Mesenchymal stem cell (in vitro differentiated cells and primary cell): Measurements from ENCODE around the gene MRPS33.

Source experiments
- DNase-seq: peaks from one replicate; pipeline ENCODE4 v3.0.0-alpha.2; 2013
- H2AFZ ChIP-seq: one replicate; pipeline ENCODE4 v1.6.1; 2013; ENCODE audit warnings: low read depth, mild to moderate bottlenecking, control low read depth, inconsistent platforms, low read length, moderate library complexity
- H2AK5ac ChIP-seq: 2 replicates; pipeline ENCODE4 v1.6.1; 2013; ENCODE audit warnings: low read length, moderate library complexity, mild to moderate bottlenecking, inconsistent platforms; ENCODE audit not compliant: severe bottlenecking
- H2BK120ac ChIP-seq: one replicate; pipeline ENCODE4 v1.6.1; 2013; ENCODE audit warnings: low read depth, mild to moderate bottlenecking, inconsistent platforms, low read length, moderate library complexity
- H2BK12ac ChIP-seq, 2 experiments: one replicate each; pipeline ENCODE4 v1.6.1; 2013; ENCODE audit warnings: inconsistent platforms in 2 of 2, low read length in 2 of 2, mild to moderate bottlenecking in 2 of 2, moderate library complexity in 2 of 2, control low read depth in 1 of 2
- H2BK15ac ChIP-seq: one replicate; pipeline ENCODE4 v1.6.1; 2013; ENCODE audit warnings: mild to moderate bottlenecking, low read depth, inconsistent platforms; ENCODE audit not compliant: poor library complexity, severe bottlenecking
- H2BK5ac ChIP-seq: 2 replicates; pipeline ENCODE4 v1.6.1; 2013; ENCODE audit warnings: low read depth, mild to moderate bottlenecking, low read length, control low read depth, inconsistent platforms; ENCODE audit not compliant: poor library complexity, severe bottlenecking
- H3K14ac ChIP-seq, 2 experiments: one replicate each; pipeline ENCODE4 v1.6.1; 2013; ENCODE audit warnings: inconsistent platforms in 2 of 2, low read length in 2 of 2, control low read depth in 1 of 2, mild to moderate bottlenecking in 1 of 2, moderate library complexity in 1 of 2
- H3K18ac ChIP-seq, 2 experiments: one replicate each; pipeline ENCODE4 v1.6.1; 2013; ENCODE audit warnings: inconsistent platforms in 2 of 2, low read length in 2 of 2, control low read depth in 1 of 2, low read depth in 1 of 2, mild to moderate bottlenecking in 1 of 2
- H3K23ac ChIP-seq, 2 experiments: one replicate each; pipeline ENCODE4 v1.6.1; 2013; ENCODE audit warnings: inconsistent platforms in 2 of 2, low read length in 2 of 2, mild to moderate bottlenecking in 2 of 2, moderate library complexity in 2 of 2, control low read depth in 1 of 2
- H3K27ac ChIP-seq: 2 replicates; pipeline ENCODE4 v1.5.1; 2013; ENCODE audit warnings: mild to moderate bottlenecking, moderate library complexity, low read length, control low read depth, inconsistent platforms; ENCODE audit not compliant: poor library complexity, severe bottlenecking
- H3K27me3 ChIP-seq, 2 experiments: 2 replicates each; pipeline versions ENCODE4 v1.6.1 to v1.7.0; 2013; ENCODE audit warnings: low read length in 2 of 2, mild to moderate bottlenecking in 2 of 2, moderate library complexity in 2 of 2, control low read depth in 1 of 2, inconsistent platforms in 1 of 2; ENCODE audit not compliant: control insufficient read depth in 1 of 2, insufficient read depth in 1 of 2
- H3K36me3 ChIP-seq, 2 experiments: 2 replicates each; pipeline versions ENCODE4 v1.6.1 to v1.7.0; 2013; ENCODE audit warnings: low read length in 2 of 2, control low read depth in 1 of 2, inconsistent platforms in 1 of 2, low read depth in 1 of 2, mild to moderate bottlenecking in 1 of 2; ENCODE audit not compliant: insufficient read depth in 2 of 2, control insufficient read depth in 1 of 2
- H3K4ac ChIP-seq, 2 experiments: one replicate each; pipeline ENCODE4 v1.6.1; 2013; ENCODE audit warnings: inconsistent platforms in 2 of 2, low read length in 2 of 2, mild to moderate bottlenecking in 2 of 2, moderate library complexity in 2 of 2, control low read depth in 1 of 2, low read depth in 1 of 2
- H3K4me1 ChIP-seq: 2 replicates; pipeline ENCODE4 v1.6.1; 2013; ENCODE audit warnings: low read depth, low read length, control low read depth; ENCODE audit not compliant: control insufficient read depth, insufficient read depth
- H3K4me2 ChIP-seq: 2 replicates; pipeline ENCODE4 v1.6.1; 2013; ENCODE audit warnings: low read length, mild to moderate bottlenecking, inconsistent platforms; ENCODE audit not compliant: poor library complexity, severe bottlenecking
- H3K4me3 ChIP-seq, 2 experiments: 2 replicates each; pipeline versions ENCODE4 v1.5.1 to v1.7.0; 2013; ENCODE audit warnings: low read length in 2 of 2, mild to moderate bottlenecking in 2 of 2, control low read depth in 1 of 2, low read depth in 1 of 2; ENCODE audit not compliant: insufficient read depth in 1 of 2
- H3K79me1 ChIP-seq: replicated peaks from 2 replicates; pipeline ENCODE4 v1.6.1; 2013; ENCODE audit warnings: mild to moderate bottlenecking, control low read depth, low read length, inconsistent platforms; ENCODE audit not compliant: poor library complexity, severe bottlenecking
- H3K9ac ChIP-seq: 2 replicates; pipeline ENCODE4 v1.7.0; 2013; ENCODE audit warnings: mild to moderate bottlenecking, low read length, moderate library complexity
- H3K9me3 ChIP-seq: 2 replicates; pipeline ENCODE4 v1.7.0; 2013; ENCODE audit warnings: mild to moderate bottlenecking, low read length; ENCODE audit not compliant: control insufficient read depth
- H4K8ac ChIP-seq: one replicate; pipeline ENCODE4 v1.6.1; 2013; ENCODE audit warnings: inconsistent platforms, mild to moderate bottlenecking, low read length, moderate library complexity
- H4K91ac ChIP-seq: one replicate; pipeline ENCODE4 v1.6.1; 2013; ENCODE audit warnings: mild to moderate bottlenecking, low read length, inconsistent platforms
- WGBS: methylation state at CpG from one replicate; pipeline ENCODE4 v1.1.7; 2013; ENCODE audit warnings: mixed read lengths; 5-methylcytosine and 5-hydroxymethylcytosine counted together

The MRPS33 gene

GRCh38 chr7:140990193-140990962 lies 24.4 kb downstream of the MRPS33 start:
- no peaks in the 10 kb centered on the region for H3K9me3 ChIP-seq
- no peak overlapping the region for H3K27ac ChIP-seq
- H4K8ac ChIP-seq, result no peak overlapping the region
- no peak overlapping the region for H3K4ac ChIP-seq
- no peak overlapping the region for H3K9ac ChIP-seq
- no peaks in the 10 kb centered on the region for H3K36me3 ChIP-seq
- H2BK120ac ChIP-seq, result no peak overlapping the region
- no peak overlapping the region for H3K14ac ChIP-seq
- no peak overlapping the region for H2AFZ ChIP-seq
- peak overlapping the region; percentile 61 for H4K91ac ChIP-seq
- H2BK5ac ChIP-seq, result no peak overlapping the region
- no peak overlapping the region for H3K4me3 ChIP-seq
- no peaks in the 10 kb centered on the region for H3K27me3 ChIP-seq
- peaks cover 1% of the 10 kb centered on the region for H3K4me1 ChIP-seq
- whole genome bisulfite sequencing, result 57% methylated on average over 3 of the region's 4 CpGs
- H3K4me2 ChIP-seq, result no peak overlapping the region
- H3K79me1 ChIP-seq, result no peaks in the 10 kb centered on the region
- H3K18ac ChIP-seq, result no peak overlapping the region
- H3K23ac ChIP-seq, result no peak overlapping the region
- H2BK15ac ChIP-seq, result no peak overlapping the region
- H2BK12ac ChIP-seq, result no peak overlapping the region
- H2AK5ac ChIP-seq, result no peak overlapping the region
- no peak for DNase-seq

DNA sequence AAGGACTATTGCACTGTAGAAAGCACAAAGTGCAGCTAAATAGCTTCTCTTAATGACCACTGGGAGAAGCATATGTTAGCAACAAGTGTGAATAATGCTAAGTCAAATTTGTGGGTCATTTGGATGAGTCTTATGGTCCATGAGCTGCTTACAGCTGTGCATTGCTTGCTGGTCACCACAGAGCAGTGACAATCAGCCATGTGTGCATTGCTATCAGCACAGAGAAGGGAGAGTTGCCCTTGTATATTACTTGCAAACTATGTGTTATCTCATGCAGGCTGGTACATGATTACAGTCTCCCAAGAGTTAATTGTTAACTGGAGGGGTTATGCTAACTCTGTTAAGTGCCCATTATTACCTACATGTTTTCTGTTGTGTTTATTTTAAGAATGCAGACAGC lies 25.7 kb downstream of the MRPS33 start:
- no peak overlapping the region for H2BK120ac ChIP-seq
- DNase-seq, result no peak
- H3K4ac ChIP-seq, result no peak overlapping the region
- no peak overlapping the region for H2BK12ac ChIP-seq
- no peaks in the 10 kb centered on the region for H3K9me3 ChIP-seq
- no peak overlapping the region for H2BK5ac ChIP-seq
- no peak overlapping the region for H3K14ac ChIP-seq
- H3K36me3 ChIP-seq, result no peaks in the 10 kb centered on the region
- peaks cover 1% of the 10 kb centered on the region for H3K4me1 ChIP-seq
- no peak overlapping the region for H3K18ac ChIP-seq
- H2BK15ac ChIP-seq, result no peak overlapping the region
- H4K8ac ChIP-seq, result no peak overlapping the region
- H3K4me2 ChIP-seq, result no peak overlapping the region
- no peak overlapping the region for H4K91ac ChIP-seq
- no peak overlapping the region for H3K9ac ChIP-seq
- H2AK5ac ChIP-seq, result no peak overlapping the region
- no peak overlapping the region for H3K4me3 ChIP-seq
- no peaks in the 10 kb centered on the region for H3K79me1 ChIP-seq
- H3K27me3 ChIP-seq, result no peaks in the 10 kb centered on the region
- no peak overlapping the region for H2AFZ ChIP-seq
- no peak overlapping the region for H3K23ac ChIP-seq
- no peak overlapping the region for H3K27ac ChIP-seq

DNA sequence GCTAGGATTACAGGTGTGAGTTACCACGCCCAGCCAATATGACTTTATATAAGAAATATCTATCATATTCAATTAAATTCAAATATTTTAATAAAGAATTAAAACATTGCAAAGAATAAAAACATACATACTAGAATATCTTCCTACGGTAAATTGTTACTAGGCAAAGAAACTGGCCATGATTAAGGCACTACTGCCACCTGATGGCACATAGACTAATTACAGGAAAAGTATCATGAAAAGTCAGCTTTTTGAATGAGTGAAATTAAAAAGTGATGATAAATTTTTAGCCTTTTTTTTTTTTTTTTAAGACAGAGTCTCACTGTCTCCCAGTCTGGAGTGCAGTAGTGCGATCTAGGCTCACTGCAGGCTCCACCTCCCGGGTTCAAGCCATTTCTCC lies 30.9 kb downstream of the MRPS33 start:
- no peak overlapping the region for H2BK120ac ChIP-seq
- H3K27ac ChIP-seq, result no peak overlapping the region
- H3K23ac ChIP-seq, result no peak overlapping the region
- H4K91ac ChIP-seq, result no peak overlapping the region
- no peak for DNase-seq
- no peak overlapping the region for H3K4me3 ChIP-seq
- H3K27me3 ChIP-seq, result no peaks in the 10 kb centered on the region
- H3K36me3 ChIP-seq, result no peaks in the 10 kb centered on the region
- no peak overlapping the region for H2BK12ac ChIP-seq
- H3K4me1 ChIP-seq, result peaks cover 1% of the 10 kb centered on the region
- no peaks in the 10 kb centered on the region for H3K79me1 ChIP-seq
- no peak overlapping the region for H2BK5ac ChIP-seq
- no peak overlapping the region for H2AFZ ChIP-seq
- H3K4ac ChIP-seq, result no peak overlapping the region
- H3K9me3 ChIP-seq, result no peaks in the 10 kb centered on the region
- WGBS, result 28% methylated on average over 2 of the region's 4 CpGs
- no peak overlapping the region for H3K18ac ChIP-seq
- no peak overlapping the region for H2AK5ac ChIP-seq
- no peak overlapping the region for H2BK15ac ChIP-seq
- no peak overlapping the region for H3K4me2 ChIP-seq
- no peak overlapping the region for H4K8ac ChIP-seq
- H3K14ac ChIP-seq, result no peak overlapping the region
- no peak overlapping the region for H3K9ac ChIP-seq

GRCh38 chr7:140982508-140982907 lies 32.2 kb downstream of the MRPS33 start:
- Histone ChIP-seq H3K14ac (no peak overlapping the region), H3K9ac (no peak overlapping the region), H3K23ac (no peak overlapping the region), H4K8ac (no peak overlapping the region), H3K4me1 (no peaks in the 10 kb centered on the region), H3K4me2 (no peak overlapping the region), H3K4ac (no peak overlapping the region), H3K36me3 (no peaks in the 10 kb centered on the region), H2BK12ac (no peak overlapping the region), H3K27ac (no peak overlapping the region), H3K18ac (no peak overlapping the region), H3K4me3 (no peak overlapping the region), H3K79me1 (no peaks in the 10 kb centered on the region), H2BK120ac (no peak overlapping the region), H2AFZ (no peak overlapping the region), H2BK5ac (no peak overlapping the region), H2BK15ac (no peak overlapping the region), H3K9me3 (no peaks in the 10 kb centered on the region), H2AK5ac (no peak overlapping the region), H3K27me3 (no peaks in the 10 kb centered on the region), H4K91ac (no peak overlapping the region)
- WGBS, result no CpG with 5 or more reads among the region's 2 CpGs
- DNase-seq, result peak; percentile 23
